ENCODE results near the gene SPATA6L.

DNA sequence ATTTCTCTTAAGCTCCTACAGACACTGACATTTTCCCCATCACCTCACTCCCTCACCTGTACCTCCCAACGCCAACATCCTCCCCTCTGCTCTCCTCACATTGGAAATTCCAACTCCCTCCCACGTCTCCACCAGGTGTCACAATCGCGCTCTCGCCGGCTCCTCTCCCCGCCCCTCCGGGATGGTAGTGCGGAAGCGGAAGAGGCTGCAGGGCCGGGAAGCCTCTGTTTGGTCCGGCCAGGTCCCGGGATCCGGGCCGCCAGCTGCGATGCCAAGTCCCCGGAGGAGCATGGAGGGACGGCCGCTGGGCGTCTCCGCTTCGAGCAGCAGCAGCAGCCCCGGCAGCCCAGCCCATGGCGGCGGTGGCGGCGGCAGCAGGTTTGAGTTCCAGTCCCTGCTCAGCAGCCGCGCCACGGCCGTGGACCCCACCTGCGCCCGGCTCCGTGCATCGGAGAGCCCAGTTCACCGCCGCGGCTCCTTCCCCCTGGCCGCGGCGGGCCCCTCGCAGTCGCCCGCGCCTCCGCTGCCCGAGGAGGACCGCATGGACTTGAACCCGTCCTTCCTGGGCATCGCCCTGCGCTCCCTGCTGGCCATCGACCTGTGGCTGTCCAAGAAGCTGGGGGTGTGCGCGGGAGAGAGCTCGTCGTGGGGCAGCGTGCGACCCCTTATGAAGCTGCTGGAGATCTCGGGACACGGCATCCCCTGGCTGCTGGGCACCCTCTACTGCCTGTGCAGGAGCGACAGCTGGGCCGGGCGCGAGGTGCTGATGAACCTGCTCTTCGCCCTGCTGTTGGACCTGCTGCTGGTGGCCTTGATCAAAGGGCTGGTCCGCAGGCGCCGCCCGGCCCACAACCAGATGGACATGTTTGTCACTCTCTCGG lies 3.9 kb downstream of the SPATA6L start, which contains the start of gene PLPP6:
- TF ChIP-seq, protein P1, sequence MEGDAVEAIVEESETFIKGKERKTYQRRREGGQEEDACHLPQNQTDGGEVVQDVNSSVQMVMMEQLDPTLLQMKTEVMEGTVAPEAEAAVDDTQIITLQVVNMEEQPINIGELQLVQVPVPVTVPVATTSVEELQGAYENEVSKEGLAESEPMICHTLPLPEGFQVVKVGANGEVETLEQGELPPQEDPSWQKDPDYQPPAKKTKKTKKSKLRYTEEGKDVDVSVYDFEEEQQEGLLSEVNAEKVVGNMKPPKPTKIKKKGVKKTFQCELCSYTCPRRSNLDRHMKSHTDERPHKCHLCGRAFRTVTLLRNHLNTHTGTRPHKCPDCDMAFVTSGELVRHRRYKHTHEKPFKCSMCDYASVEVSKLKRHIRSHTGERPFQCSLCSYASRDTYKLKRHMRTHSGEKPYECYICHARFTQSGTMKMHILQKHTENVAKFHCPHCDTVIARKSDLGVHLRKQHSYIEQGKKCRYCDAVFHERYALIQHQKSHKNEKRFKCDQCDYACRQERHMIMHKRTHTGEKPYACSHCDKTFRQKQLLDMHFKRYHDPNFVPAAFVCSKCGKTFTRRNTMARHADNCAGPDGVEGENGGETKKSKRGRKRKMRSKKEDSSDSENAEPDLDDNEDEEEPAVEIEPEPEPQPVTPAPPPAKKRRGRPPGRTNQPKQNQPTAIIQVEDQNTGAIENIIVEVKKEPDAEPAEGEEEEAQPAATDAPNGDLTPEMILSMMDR (IDR thresholded peaks at IDR 0.05 in 2 of 3, conservative IDR thresholded peaks at IDR 0.05 in 1 of 3; ENCODE audit: insufficient read depth in 2 of 3, low read depth in 1 of 3, low read length in 3 of 3): peak; percentile 53 to 75 (median 73)
- TF ChIP-seq BRCA1 (IDR thresholded peaks at IDR 0.05) (no peak), BRCA1 (CRISPR knock-in tag; IDR thresholded peaks at IDR 0.05) (no peak), CHD2 (IDR thresholded peaks at IDR 0.05; ENCODE audit: low read depth, low read length) (no peak), NFE2 (IDR thresholded peaks at IDR 0.05; ENCODE audit: low read depth) (no peak), KDM5B (IDR thresholded peaks at IDR 0.05; ENCODE audit: insufficient replicate concordance, low read depth, low read length) (peak; percentile 57), POLR2AphosphoS5 (IDR thresholded peaks at IDR 0.05; ENCODE audit: control insufficient read depth, insufficient read depth, low read depth, low read length) (0 out of 2 replicates have a peak, but pooled peaks have one; percentile 46)
- TF ChIP-seq, protein P2, sequence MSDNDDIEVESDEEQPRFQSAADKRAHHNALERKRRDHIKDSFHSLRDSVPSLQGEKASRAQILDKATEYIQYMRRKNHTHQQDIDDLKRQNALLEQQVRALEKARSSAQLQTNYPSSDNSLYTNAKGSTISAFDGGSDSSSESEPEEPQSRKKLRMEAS (CRISPR knock-in tag; IDR thresholded peaks at IDR 0.05): peak; percentile 42; the same call in 1 of the 2 replicates

All from K562 (cell line).